NCI-H1930 (cell line): ENCODE data around the gene LAMB4.

Experiments used
- DNase-seq, 2 experiments: peaks; one replicate each; lab custom pipeline; 2025; lab: John Stamatoyannopoulos, UW

Gene LAMB4

DNA sequence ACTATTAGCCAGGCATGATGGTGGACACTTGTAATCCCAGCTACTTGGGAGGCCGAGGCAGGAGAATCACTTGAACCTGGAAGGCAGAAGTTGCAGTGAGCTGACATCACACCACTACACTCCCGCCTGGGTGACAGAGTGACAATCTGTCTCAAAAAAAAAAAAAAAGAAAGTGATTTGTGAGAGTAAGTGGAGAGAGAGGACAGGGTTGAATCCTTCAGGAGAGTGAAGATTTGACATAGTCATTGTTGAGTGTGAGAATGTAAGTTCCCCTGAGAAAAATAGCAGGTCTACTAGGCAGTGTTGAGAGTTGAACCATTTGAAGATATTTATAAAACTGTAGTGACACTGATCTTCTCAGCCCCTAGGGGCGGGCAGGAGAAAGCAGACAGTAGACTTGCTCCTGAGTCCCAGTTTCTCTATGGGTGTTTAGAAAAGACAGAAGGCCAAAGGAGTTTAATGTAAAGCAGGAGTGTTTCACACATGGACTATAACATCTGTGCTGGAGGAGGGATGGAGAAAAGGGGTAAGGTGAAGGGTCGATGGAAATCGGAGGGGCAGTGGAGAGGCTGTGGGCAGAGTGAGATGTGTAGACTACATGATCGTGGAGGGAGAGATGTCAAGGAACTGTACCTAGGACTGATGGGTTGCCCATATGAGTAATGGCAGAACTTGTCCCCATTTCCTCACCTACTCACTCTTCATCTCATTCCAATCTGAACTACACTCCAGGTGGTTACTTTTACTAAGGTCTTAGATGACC is 13.7 kb upstream of the LAMB4 start:
- DNase-seq, result no peak

DNA sequence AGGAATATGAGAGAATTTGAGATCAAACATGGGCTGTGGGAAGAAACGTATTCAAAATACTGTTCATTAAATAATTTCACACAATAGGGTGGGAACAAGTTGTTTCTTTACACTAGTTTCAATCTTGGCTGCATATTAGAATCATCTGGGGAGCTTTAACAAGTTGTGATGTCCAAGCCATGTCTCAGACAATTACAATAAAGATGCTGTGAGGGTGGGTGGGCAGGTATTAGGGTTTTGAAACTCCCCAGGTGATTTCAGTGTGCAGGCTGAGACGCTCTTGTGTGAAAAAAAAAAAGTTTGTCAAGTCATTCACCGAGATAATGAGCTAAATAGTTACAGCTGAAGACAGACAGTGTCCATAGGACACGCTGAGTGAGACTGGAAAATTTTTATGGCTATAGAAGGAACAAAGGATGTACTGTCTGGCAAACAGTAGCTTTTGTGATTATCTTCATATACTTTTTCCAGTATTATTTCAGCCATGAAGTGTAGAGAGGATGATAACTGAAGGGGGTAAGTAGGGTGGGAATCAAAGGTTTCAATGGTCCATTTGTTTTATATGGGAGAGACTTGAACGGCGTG is 12.6 kb upstream of the LAMB4 start:
- no peak for DNase-seq

DNA sequence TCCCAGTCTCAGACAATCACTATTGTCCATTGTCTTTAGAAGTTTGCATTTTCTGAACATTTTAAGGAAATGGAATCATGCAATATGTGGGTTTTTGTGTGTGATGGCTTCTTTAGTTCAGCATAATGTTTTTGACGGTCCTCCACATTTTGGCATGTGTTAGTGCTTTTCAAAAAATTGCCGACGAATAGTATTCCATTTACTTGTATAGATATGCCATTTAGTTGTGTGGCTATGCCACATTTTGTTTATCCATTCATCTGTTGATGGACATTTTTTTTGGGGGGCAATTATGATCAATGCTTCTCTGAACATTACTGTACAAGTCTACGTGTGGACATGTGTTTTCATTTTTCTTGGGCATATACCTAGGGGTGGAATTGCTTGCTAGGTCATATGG is 12.0 kb upstream of the LAMB4 start:
- DNase-seq, result no peak

DNA sequence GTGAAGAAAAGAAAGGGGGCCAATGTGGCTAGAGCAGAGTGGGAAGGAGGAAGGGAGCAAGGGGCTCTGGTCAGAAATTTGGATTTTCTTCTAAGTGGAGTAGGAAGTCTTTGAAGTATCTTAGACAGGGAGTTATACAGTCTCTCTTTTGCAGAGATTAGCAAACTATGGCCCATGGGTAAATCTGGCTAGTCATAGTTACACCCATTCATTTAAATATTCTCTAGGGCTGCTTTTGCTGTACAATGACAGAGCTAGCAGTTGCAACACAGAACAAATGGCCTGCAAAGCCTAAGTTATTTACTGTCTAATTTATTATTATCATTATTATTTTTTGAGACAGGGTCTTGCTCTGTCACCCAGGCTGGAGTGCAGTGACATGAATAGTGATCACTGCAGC is 10.5 kb upstream of the LAMB4 start:
- no peak for DNase-seq

DNA sequence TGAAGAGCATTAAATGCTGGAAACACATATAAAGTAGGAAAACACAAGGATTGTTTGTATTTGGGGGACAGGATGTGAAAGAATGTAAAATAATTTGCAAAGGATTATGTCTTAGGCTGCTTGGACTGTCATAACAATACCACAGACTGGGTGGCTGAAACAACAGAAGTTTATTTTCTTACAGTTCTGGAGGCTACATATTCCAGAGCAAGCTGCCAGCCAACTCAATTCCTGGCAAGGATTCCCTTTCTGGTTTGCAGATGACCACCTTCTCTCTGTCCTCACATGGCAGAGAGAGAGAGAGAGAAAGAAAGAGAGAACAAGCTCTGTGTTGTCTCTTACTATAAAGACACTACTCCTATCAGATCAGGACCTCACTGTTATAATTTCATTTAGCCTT is 8.8 kb upstream of the LAMB4 start:
- DNase-seq, result no peak

DNA sequence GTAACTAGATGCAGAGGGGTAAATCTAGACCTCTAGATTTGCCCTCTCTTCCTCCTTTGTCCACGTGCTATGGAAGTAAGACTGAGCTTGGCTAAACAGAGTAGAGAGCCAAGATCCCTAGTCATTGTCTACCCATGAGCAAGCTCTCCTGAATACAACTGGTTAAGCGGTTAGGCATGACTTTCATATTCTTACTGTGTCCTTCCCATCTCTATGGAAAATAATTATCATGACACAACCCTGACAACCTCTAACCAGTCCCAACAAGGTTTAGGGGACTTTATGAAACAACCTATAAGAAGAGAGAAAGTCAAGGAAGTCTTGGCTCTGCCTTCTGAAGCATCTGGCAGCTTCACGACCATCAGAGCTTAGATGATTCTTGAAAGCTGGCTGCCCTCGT is 7.8 kb upstream of the LAMB4 start:
- no peak for DNase-seq

DNA sequence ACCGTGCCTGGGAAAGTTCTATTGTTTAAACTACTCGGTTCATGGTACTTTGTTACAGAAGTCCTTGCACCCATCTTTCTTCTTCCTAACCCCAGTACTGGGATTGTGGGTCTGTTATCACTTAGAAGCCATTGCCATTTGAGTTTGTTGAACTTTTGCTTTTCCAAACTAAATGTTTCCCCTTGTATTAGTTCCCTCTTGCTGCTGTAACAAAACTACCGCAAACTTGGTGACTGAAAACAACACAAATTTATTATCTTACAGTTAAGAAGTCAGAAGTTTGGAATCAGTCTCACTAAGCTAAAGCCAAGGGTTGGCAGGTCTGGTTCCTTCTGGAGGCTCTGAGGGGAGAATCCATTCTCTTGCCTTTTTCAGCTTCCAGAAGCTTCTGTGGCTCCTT is 6.9 kb upstream of the LAMB4 start:
- DNase-seq, result no peak

DNA sequence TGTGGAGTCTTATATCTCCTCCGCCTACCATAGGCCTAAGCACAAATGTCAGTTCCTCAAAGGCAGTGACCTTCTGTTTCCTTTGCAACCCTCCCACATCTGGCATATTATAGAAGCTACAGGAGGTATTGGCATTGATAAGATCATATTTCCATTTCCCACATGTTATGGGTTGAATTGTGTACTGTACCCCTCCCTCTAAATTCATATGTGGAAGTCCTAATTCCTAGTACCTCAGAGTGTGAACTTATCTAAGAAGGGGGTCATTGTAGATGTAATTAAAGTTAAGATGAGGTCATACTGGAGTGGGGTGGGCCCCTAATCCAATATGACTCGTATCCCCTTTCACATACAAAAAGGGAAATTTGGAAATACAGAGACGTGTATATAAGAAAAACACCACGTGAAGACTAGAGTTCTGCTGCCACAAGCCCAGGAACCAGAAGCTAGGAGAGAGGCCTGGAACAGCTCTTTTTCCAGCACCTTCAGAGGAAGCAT is 6.1 kb upstream of the LAMB4 start:
- DNase-seq, result no peak

DNA sequence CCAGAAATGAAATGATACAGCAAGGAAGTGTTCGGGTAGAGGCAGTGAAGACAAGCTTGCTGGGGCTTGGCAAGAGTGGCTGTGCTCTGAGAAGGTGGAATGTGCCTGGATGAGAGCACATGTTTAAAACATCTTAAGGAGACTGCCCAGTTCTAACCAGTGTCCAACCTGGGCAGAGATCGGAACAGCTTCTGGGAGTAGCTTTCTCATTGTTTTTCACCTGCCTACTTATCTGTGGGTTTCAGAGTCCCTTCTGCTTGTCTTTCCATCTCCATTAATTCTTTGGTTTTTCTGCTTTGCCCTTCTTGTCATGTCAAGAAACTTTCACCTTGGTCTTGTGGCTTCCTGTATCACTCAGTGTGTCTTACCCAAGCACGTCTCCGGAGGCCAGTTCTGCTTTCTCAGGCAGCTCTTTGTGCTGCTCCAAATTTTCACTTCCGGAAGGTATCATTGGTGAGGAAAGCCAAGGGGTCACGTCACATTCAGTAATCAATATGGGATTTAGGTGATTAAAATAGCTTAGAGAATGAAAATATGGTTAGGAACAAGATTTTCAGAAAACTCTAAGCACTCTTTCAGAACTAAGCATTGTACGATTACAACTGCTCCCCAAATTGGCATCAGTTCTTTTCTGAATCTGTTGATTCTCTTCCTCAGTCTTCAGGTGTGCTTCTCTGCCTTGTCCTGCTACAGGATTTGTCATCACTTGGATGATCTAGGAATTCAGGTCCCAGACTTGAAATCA is 5.5 kb upstream of the LAMB4 start:
- DNase-seq, result no peak

DNA sequence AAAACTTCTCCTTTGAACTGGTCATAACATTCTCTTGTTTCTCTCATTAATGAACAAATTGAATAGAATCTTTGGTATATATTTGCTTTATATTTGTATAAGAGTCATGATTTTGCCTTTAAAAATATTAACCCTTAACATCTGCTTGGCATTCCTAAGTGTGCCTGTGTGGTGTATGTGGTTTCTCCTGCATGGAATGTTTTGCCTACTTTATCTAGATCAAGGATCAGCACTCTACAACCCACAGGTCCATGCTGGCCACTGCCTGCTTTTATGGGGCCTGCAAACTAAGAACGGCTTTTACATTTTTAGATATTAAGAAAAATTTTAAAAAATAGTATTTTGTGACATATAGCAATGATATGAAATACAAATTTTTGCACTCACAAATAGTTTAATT is 4.3 kb upstream of the LAMB4 start:
- DNase-seq, result no peak

DNA sequence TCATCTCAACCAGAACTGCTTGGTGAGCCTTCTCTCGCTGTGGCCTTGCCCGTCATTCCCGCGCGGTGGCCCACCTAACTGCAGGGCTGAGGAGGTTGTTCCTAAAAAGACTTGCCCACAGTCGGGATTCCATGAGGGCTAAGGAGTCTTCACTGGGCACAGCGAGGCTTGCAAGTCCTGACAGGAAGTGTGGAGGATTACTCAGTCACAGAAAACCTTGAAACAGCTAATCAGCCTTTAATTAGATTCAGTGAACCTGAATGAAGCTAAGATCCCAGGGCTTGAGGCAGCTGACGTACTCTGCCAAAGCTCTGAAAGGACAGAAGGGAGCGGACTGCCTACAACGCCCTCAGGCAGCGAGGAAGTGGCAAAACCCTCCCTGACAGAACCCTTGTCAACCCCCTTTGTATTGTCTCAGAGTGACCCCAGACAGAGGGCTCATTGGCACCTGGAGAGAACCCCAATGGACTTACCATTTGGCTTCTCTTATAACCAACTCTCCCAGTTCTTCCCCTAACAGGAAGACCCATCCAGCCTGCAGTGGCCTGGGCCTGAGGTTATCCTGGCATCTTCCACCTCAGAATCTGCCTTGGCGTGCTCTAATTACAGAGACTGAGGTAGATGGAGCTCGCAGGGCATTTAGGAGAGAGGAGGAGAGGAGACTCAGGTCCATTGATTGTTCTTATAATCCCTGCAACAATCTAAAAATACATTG is 2.5 kb upstream of the LAMB4 start:
- DNase-seq, result no peak

DNA sequence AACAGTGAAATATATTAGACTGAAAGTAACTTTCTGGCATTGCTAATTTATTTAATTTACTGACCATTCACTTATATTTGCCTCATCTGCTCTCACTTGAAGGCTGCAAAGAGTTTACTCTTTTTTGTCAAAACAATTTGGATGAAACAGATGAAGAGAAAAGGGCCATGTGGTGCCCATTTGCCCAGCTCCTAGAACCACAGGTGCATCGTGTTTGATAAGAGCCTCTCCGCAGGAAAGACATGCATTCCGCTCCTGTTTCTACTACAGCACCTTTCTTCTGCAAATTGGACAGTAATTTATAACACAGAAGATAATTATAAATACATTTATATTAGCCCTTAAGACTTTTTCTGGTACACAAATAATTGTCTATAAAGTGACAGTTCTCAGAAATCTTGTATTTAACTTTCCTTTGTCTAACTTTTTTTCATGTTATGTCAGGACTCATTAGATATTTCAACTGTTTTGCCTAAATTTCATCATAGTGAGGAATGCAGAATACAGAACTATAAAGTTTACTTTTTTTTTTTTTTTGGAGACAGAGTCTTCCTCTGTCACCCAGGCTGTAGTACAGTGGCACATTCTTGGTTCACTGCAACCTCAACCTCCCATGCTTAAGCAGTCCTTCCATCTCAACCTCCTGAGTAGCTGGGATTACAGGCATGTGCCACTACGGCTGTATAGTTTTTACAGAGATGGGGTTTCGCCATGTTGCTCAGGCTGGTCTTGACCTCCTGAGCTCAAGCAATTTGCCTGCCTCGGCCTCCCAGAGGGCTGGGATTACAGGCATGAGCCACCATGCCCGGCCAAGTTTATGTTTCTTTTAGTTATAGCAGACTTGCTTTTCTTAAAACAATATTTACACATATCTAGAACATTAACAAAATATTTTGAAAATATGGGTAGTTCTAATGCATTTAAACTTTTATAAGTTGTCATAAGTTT is 869 bp downstream of the LAMB4 start:
- DNase-seq, result no peak

DNA sequence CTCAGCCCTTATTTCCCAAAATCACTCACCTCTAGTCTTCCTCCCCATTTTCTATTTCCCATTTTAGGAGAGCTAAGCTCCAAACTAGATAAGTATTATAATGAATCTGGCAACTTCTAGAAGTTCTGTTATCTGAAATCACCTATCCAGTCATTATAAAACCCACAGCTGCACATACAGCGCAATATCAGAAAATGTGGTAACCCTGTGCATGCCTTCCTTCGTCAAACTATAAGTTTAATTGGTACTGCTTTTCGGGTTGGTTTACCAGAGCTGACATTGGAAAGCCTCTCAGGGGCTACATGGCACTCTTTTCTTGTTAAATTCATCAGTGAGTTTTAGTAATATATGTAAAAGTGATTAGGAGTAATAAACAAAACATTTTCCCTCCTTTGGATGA is 1.6 kb downstream of the LAMB4 start:
- no peak for DNase-seq

DNA sequence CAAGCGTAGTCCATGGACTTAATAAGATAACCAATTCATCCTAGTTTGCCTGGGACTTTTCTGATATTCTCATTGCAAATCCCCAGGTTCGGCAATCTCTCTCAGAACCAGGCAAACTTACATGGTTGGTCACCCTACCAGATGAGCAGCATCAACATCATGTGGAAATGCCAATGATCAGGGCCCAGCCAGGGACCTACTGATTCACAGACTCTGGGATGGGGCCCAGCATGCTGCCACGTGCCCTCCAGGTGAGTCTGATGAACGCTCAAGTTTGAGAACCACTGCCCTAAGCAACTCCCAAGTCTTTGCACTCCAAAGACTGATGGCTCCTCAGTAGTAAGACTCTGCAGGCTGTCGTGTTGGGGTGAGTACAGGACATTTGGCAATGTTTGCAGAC is 2.7 kb downstream of the LAMB4 start:
- DNase-seq, result no peak

DNA sequence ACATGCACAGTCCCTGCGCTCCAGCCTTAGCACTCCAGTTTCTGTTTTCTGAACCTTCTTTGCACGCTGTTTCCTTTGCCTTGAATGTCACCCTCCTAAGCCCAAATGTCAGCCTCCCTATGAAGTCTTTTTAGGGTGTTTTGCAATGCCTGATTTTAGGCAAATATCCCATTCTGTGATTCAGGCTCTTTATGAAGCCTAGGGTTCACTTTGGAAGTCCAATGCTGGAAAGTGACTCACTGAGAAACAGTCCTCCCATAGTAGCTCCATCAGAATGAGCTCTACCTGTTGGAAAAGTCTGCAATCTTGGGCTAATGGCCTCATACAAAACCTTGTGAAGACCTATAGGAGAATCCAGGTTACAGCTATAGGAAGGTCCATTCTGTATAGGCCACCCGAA is 5.3 kb downstream of the LAMB4 start:
- no peak for DNase-seq

DNA sequence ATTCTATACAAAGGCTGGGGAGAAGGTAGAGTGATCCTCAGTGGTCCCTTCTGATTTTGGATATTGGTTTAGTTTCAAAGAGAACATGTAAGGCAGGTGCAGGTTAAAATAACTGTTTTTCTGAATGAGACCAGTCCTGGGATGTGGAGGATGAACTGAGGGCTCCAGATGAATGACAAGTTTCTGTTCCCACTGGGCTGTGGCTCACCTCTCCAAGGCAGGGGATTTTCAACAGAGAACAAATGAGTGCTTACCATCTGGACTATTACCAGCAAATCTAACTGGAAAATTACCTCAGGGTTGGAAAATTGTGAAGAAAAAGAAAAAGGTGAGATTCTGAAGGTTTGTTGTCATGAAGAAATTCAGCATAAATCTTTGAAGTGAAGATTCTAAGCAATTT is 8.0 kb downstream of the LAMB4 start:
- no peak for DNase-seq

DNA sequence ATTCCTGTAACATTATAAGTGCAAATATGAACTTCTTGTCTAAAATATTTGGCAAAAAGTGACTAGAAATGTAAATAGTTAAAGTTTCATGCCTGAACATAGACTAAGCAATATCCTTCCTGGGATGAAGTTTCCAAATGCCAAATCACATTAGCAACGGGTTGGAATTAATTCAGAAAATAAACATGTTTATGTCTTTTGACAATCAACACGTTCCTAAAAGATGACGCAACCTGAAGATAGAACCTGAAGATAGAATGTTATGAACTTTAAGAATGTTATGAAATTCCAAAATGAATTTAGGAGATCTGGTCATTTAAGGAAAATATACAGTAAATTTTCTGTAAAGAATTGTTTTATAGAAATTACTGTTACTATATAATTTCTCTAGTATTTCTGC is 9.2 kb downstream of the LAMB4 start:
- DNase-seq, result no peak

DNA sequence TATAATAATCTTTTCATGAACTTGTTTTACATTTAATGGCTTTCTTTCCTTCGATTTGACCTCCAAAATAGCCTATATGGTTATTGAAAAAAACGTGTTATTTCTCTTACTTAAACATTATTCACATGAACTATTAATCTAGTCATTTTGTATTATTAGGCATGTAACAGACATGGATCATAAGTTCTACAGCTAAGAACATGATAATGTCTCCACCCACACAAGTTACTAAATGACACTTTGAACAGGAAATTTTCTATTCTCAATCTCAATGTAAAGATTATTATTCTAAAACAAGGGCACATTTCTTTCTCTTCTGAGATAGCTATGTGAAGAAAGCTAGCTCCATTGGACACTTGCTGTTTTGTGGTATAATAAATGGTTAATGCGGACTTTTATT is 10.0 kb downstream of the LAMB4 start:
- no peak for DNase-seq

DNA sequence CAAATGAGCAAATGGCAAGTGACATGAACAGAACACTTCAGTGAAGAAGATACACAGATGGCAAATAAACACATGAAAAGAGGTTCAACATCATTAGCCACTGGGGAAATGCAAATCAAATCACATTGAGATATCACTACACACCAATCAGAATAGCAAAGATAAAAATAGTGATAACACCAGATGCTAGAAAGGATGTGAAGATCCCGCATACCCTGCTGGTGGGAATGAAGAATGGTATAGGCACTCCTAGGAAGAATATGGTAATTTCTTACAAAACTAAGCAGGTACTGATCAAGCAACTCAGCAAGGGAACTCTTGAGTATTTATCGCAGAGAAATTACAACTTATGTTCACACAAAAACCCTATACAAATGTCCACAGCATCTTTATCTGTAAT is 11.2 kb downstream of the LAMB4 start:
- no peak for DNase-seq

DNA sequence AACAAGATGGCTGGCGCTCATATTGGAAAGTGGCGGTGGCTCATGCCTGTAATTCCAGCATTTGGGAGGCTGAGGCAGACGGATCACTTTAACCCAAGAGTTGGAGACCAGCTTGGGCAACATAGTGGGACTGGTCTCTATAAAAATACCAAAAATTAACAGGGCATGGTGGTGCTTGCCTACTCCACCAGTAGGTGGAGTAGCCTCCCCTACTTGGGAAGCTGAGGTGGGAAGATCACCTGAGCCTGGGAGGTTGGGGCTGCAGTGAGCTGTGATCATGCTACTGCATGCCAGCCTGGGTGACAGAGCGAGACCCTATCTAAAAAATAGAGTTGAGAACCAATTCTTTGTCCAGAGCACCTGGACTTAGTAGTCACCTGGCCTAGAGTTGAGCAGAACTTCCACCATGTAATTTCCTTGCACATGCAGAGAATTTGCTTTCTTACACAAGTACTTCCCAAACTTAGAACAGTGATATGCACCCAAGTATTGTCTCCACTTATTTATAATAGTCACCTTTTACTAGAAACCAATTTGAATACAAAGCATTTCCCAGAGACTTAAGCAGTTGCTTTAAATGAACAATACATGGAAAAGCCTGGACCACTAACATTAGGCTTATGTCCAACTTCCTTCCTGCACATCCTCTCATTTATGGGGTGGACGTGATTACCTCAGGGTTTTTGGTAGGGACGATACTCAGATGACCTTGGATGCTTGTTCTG is 15.9 kb downstream of the LAMB4 start:
- no peak for DNase-seq

DNA sequence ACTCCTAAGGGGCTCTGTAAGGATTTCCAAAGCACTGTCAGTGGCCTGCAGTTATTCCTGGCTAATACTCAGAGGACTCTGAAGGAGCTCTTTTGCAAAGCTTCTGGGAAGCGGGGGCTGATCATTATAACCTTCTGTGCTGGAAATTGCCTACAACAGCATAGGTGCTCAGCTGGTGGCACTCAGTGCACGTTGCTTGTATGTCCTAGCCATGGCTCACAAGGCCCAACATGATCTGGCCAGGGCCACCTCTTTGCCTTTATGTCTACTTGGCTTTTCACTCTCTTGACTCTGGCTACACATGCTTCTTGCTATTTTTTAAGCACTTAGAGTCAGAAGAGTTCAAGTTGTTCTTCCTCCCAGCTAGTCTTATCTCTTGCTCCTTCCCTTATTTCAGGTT is 17.5 kb downstream of the LAMB4 start:
- DNase-seq, result no peak
